H1 (cell line): ENCODE measurements around the gene MAGT1. TPM values are rescaled to one million over a fixed set of nuclear protein-coding genes. Genes with fewer than 3 reads are reported as not detected.
A peak's percentile ranks its signal among the peaks of the same experiment; 100 is the strongest.

Experiments
- BACH1 ChIP-seq: IDR thresholded peaks from 2 replicates; pipeline ENCODE4 v1.6.1; 2012; ENCODE audit warnings: low read length, improper control_type of control experiment
- BCL11A ChIP-seq, 2 experiments: IDR thresholded peaks; one replicate each; pipeline ENCODE4 v1.6.1; 2011; ENCODE audit warnings: low read depth in 2 of 2, low read length in 2 of 2, mild to moderate bottlenecking in 2 of 2
- CREB1 ChIP-seq: IDR thresholded peaks from 2 replicates; pipeline ENCODE4 v1.6.1; 2012; ENCODE audit warnings: inconsistent platforms
- KDM5A ChIP-seq: fragments of 200-600 bp; IDR thresholded peaks from 2 replicates; pipeline ENCODE4 v1.7.1; 2012; ENCODE audit warnings: mild to moderate bottlenecking, low read length, inconsistent platforms, mixed read lengths
- NANOG ChIP-seq: IDR thresholded peaks from 2 replicates; pipeline ENCODE4 v1.6.1; 2011; ENCODE audit warnings: low read length, low read depth, mild to moderate bottlenecking, inconsistent platforms; ENCODE audit not compliant: insufficient read depth, poor library complexity, severe bottlenecking
- RFX5 ChIP-seq: IDR thresholded peaks from 2 replicates; pipeline ENCODE4 v1.6.1; 2011; ENCODE audit warnings: low read depth, low read length, improper control_type of control experiment, borderline replicate concordance
- RXRA ChIP-seq: IDR thresholded peaks from 2 replicates; pipeline ENCODE4 v1.6.1; 2011; ENCODE audit warnings: low read depth, mild to moderate bottlenecking, low read length, moderate library complexity; ENCODE audit not compliant: insufficient read depth
- SIX5 ChIP-seq: IDR thresholded peaks from 2 replicates; pipeline ENCODE4 v1.6.1; 2011; ENCODE audit warnings: mild to moderate bottlenecking, low read depth, low read length
- SP2 ChIP-seq: IDR thresholded peaks from 2 replicates; pipeline ENCODE4 v1.6.1; 2012; ENCODE audit warnings: mild to moderate bottlenecking, low read length, inconsistent platforms
- TAF1 ChIP-seq: IDR thresholded peaks from 2 replicates; pipeline ENCODE4 v1.6.1; 2011; ENCODE audit warnings: mild to moderate bottlenecking, low read depth, low read length
- polyA plus RNA-seq, 7 experiments: library from polyadenylated mRNA; depleted of rRNA in 3 of 7; stranded (reverse) in 5 of 7; unstranded in 2 of 7; fragments of >200 nt in 5 of 7; fragments of 200-250 nt in 2 of 7; gene quantifications; 1 replicate in 5 of 7; 2 replicates in 1 of 7; 4 replicates in 1 of 7; pipeline versions ENCODE4 v1.2.1 to v1.2.3, GENCODE V29; 2011 to 2013; ENCODE audit warnings: missing spikeins in 2 of 7, mixed read lengths in 2 of 7
- total RNA-seq: library from RNA; stranded (reverse); fragmentation: NEBNext Ultra II Directional; extraction: Animal tissue kit (Norgen Biotek cat#: 25700); gene quantifications from 2 replicates; pipeline ENCODE4 v1.2.1, GENCODE V29; 2021
- TF ChIP-seq, protein P1 (sequence below): fragments of 300-600 bp; sonication (generic); IDR thresholded peaks from 2 replicates; pipeline ENCODE4 v1.7.1; 2012; ENCODE audit warnings: low read length, moderate library complexity, mild to moderate bottlenecking, inconsistent platforms; ENCODE audit not compliant: insufficient replicate concordance

Gene MAGT1
- total and polyA plus RNA-seq, 2 of the 8 experiments (the other 6 are each of a cell fraction or from before 2014, with no cell fraction given) = 14.4 to 47.6 TPM

DNA sequence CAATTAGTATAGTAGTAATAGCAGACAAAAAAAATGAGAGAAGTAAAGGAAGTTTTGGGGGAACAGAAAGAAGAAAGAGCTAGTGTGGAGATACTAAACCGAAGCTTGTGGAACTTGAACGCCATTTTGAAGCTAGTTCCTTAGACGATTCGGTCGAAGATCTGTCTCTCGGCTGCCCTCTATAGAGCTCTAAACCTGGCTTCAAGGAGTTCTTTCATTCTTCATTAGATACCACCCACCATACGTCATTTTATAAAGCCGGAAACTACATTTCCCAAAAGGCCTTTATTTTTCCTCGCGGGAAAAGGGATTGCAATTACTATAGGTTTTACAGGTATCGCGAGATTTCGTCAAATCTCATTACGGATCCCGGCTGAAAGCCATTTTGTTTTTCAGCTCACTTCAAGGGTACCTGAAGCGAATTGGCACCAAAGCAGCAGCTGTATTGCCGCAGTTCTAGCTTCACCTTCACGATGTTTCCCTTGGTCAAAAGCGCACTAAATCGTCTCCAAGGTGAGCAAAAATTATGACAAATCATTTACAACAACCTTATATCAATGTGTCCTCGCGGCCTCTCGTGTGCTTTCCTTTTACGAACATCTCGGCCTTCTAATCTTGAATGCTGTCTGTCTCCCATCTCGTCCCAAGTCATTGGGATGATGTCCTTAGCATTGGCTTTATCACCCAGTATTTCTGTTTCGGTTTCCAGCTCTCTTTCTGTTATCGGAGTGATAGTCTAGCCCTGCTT is 4.0 kb upstream of the MAGT1 start, which contains the start of gene COX7B (continued):
- TF ChIP-seq, protein P1, sequence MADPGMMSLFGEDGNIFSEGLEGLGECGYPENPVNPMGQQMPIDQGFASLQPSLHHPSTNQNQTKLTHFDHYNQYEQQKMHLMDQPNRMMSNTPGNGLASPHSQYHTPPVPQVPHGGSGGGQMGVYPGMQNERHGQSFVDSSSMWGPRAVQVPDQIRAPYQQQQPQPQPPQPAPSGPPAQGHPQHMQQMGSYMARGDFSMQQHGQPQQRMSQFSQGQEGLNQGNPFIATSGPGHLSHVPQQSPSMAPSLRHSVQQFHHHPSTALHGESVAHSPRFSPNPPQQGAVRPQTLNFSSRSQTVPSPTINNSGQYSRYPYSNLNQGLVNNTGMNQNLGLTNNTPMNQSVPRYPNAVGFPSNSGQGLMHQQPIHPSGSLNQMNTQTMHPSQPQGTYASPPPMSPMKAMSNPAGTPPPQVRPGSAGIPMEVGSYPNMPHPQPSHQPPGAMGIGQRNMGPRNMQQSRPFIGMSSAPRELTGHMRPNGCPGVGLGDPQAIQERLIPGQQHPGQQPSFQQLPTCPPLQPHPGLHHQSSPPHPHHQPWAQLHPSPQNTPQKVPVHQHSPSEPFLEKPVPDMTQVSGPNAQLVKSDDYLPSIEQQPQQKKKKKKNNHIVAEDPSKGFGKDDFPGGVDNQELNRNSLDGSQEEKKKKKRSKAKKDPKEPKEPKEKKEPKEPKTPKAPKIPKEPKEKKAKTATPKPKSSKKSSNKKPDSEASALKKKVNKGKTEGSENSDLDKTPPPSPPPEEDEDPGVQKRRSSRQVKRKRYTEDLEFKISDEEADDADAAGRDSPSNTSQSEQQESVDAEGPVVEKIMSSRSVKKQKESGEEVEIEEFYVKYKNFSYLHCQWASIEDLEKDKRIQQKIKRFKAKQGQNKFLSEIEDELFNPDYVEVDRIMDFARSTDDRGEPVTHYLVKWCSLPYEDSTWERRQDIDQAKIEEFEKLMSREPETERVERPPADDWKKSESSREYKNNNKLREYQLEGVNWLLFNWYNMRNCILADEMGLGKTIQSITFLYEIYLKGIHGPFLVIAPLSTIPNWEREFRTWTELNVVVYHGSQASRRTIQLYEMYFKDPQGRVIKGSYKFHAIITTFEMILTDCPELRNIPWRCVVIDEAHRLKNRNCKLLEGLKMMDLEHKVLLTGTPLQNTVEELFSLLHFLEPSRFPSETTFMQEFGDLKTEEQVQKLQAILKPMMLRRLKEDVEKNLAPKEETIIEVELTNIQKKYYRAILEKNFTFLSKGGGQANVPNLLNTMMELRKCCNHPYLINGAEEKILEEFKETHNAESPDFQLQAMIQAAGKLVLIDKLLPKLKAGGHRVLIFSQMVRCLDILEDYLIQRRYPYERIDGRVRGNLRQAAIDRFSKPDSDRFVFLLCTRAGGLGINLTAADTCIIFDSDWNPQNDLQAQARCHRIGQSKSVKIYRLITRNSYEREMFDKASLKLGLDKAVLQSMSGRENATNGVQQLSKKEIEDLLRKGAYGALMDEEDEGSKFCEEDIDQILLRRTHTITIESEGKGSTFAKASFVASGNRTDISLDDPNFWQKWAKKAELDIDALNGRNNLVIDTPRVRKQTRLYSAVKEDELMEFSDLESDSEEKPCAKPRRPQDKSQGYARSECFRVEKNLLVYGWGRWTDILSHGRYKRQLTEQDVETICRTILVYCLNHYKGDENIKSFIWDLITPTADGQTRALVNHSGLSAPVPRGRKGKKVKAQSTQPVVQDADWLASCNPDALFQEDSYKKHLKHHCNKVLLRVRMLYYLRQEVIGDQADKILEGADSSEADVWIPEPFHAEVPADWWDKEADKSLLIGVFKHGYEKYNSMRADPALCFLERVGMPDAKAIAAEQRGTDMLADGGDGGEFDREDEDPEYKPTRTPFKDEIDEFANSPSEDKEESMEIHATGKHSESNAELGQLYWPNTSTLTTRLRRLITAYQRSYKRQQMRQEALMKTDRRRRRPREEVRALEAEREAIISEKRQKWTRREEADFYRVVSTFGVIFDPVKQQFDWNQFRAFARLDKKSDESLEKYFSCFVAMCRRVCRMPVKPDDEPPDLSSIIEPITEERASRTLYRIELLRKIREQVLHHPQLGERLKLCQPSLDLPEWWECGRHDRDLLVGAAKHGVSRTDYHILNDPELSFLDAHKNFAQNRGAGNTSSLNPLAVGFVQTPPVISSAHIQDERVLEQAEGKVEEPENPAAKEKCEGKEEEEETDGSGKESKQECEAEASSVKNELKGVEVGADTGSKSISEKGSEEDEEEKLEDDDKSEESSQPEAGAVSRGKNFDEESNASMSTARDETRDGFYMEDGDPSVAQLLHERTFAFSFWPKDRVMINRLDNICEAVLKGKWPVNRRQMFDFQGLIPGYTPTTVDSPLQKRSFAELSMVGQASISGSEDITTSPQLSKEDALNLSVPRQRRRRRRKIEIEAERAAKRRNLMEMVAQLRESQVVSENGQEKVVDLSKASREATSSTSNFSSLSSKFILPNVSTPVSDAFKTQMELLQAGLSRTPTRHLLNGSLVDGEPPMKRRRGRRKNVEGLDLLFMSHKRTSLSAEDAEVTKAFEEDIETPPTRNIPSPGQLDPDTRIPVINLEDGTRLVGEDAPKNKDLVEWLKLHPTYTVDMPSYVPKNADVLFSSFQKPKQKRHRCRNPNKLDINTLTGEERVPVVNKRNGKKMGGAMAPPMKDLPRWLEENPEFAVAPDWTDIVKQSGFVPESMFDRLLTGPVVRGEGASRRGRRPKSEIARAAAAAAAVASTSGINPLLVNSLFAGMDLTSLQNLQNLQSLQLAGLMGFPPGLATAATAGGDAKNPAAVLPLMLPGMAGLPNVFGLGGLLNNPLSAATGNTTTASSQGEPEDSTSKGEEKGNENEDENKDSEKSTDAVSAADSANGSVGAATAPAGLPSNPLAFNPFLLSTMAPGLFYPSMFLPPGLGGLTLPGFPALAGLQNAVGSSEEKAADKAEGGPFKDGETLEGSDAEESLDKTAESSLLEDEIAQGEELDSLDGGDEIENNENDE = no peak
- TF ChIP-seq BCL11A (IDR thresholded peaks at IDR 0.05; ENCODE audit: low read depth in 2 of 2, low read length in 2 of 2) (no peak), CREB1 (peak; percentile 78; the same call in 1 of the 2 replicates), BACH1 (no peak), NANOG (no peak), KDM5A (no peak), SP2 (no peak), RXRA (no peak), RFX5 (no peak), TAF1 (peak; percentile 97), SIX5 (peak; percentile 63)
